Measurements from ENCODE around the gene ANKHD1.

The ANKHD1 gene, protein sequence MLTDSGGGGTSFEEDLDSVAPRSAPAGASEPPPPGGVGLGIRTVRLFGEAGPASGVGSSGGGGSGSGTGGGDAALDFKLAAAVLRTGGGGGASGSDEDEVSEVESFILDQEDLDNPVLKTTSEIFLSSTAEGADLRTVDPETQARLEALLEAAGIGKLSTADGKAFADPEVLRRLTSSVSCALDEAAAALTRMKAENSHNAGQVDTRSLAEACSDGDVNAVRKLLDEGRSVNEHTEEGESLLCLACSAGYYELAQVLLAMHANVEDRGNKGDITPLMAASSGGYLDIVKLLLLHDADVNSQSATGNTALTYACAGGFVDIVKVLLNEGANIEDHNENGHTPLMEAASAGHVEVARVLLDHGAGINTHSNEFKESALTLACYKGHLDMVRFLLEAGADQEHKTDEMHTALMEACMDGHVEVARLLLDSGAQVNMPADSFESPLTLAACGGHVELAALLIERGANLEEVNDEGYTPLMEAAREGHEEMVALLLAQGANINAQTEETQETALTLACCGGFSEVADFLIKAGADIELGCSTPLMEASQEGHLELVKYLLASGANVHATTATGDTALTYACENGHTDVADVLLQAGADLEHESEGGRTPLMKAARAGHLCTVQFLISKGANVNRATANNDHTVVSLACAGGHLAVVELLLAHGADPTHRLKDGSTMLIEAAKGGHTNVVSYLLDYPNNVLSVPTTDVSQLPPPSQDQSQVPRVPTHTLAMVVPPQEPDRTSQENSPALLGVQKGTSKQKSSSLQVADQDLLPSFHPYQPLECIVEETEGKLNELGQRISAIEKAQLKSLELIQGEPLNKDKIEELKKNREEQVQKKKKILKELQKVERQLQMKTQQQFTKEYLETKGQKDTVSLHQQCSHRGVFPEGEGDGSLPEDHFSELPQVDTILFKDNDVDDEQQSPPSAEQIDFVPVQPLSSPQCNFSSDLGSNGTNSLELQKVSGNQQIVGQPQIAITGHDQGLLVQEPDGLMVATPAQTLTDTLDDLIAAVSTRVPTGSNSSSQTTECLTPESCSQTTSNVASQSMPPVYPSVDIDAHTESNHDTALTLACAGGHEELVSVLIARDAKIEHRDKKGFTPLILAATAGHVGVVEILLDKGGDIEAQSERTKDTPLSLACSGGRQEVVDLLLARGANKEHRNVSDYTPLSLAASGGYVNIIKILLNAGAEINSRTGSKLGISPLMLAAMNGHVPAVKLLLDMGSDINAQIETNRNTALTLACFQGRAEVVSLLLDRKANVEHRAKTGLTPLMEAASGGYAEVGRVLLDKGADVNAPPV (N-terminal part only)

DNA sequence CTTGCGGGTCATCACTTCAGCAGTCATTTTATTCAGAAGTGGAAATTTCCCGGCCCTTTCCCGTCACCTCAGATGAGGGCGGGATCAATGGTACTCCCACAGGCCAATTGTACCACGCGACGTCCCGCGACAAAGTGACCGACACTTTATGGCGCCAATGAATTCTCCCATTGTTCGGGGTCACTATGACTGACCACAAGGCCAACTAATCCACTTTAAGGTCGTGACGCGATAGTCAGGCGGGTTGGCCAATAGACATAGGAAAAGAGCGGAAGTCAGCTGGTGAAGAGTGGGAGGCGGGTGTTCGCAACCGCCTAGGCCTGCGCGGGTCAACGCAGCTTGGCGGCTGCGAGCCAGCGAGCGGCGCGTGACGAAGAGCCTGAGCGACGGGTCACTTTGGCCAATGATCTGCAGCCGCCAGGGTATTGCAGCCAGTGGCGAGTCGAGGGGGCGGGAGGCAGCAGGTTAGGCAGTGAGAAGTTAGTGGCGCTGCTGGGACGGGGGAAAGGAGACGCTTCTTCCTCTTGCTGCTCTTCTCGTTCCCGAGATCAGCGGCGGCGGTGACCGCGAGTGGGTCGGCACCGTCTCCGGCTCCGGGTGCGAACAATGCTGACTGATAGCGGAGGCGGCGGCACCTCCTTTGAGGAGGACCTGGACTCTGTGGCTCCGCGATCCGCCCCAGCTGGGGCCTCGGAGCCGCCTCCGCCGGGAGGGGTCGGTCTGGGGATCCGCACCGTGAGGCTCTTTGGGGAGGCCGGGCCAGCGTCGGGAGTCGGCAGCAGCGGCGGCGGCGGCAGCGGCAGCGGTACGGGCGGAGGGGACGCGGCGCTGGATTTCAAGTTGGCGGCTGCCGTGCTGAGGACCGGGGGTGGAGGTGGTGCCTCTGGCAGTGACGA, at the start of gene ANKHD1:
ANKHD1 (plus strand) TSS at position 472 of the 896 bp plus-strand sequence; CDS start at position 607, 135 bp downstream.
- no peak for TF ChIP-seq CTCF (IDR thresholded peaks at IDR 0.05; ENCODE audit: control insufficient read depth, insufficient read depth, low read depth, low read length, missing control alignments)
- DNase-seq (ENCODE audit: low read depth) = peak; percentile 100
- peak within 1 kb of the TSS; percentile 100 for H3K4me3 ChIP-seq (ENCODE audit: control insufficient read depth, low read depth, low read length)

GRCh38 chr5:140355546-140355945, 46.1 kb upstream of the ANKHD1 start:
- TF ChIP-seq CTCF (IDR thresholded peaks at IDR 0.05; ENCODE audit: control insufficient read depth, insufficient read depth, low read depth, low read length, missing control alignments) = no peak
- DNase-seq (ENCODE audit: low read depth) = no peak
- no peak overlapping the region for H3K4me3 ChIP-seq (ENCODE audit: control insufficient read depth, low read depth, low read length)

- DNase-seq (ENCODE audit: low read depth) = no peak
- no peak overlapping the region for H3K4me3 ChIP-seq (ENCODE audit: control insufficient read depth, low read depth, low read length)
These were observed 44.5 kb upstream of the ANKHD1 start for GRCh38 chr5:140356853-140357725.

GRCh38 chr5:140357726-140358093, 43.9 kb upstream of the ANKHD1 start:
- TF ChIP-seq CTCF (IDR thresholded peaks at IDR 0.05; ENCODE audit: control insufficient read depth, insufficient read depth, low read depth, low read length, missing control alignments) = peak; percentile 94
- no peak overlapping the region for H3K4me3 ChIP-seq (ENCODE audit: control insufficient read depth, low read depth, low read length)
- DNase-seq (ENCODE audit: low read depth) = peak; percentile 47

More at GRCh38 chr5:140356853-140357725, 44.5 kb upstream of the ANKHD1 start:
- TF ChIP-seq CTCF (IDR thresholded peaks at IDR 0.05; ENCODE audit: control insufficient read depth, insufficient read depth, low read depth, low read length, missing control alignments) = no peak

GRCh38 chr5:140358738-140359310, 42.8 kb upstream of the ANKHD1 start:
- no peak overlapping the region for H3K4me3 ChIP-seq (ENCODE audit: control insufficient read depth, low read depth, low read length)
- TF ChIP-seq CTCF (IDR thresholded peaks at IDR 0.05; ENCODE audit: control insufficient read depth, insufficient read depth, low read depth, low read length, missing control alignments) = peak; percentile 70
- no peak for DNase-seq (ENCODE audit: low read depth)

Data from AG09309 (cell line).